Suprapubic skin (tissue), 4 donors: Measurements from ENCODE around the gene IQSEC1. TPM values are rescaled to one million over a fixed set of nuclear protein-coding genes. Genes with fewer than 3 reads are reported as not detected.

Source experiments
- DNase-seq, 2 donors: peaks; one replicate each; pipeline ENCODE4 v3.0.0-alpha.2; 2019; ENCODE audit warnings: low spot score in 2 of 2
- H3K27ac ChIP-seq: fragments of 200-600 bp; sonication (generic); one replicate; pipeline ENCODE4 v1.5.1; 2019
- H3K27me3 ChIP-seq: fragments of 200-600 bp; sonication (generic); one replicate; pipeline ENCODE4 v1.5.1; 2019
- H3K36me3 ChIP-seq: fragments of 200-600 bp; sonication (generic); one replicate; pipeline ENCODE4 v1.5.1; 2019
- H3K4me1 ChIP-seq: fragments of 200-600 bp; sonication (generic); one replicate; pipeline ENCODE4 v1.5.1; 2019
- H3K4me3 ChIP-seq: fragments of 200-600 bp; sonication (generic); one replicate; pipeline ENCODE4 v1.5.1; 2019; ENCODE audit warnings: mild to moderate bottlenecking
- H3K9me3 ChIP-seq: fragments of 200-600 bp; sonication (generic); one replicate; pipeline ENCODE4 v1.5.1; 2019
- EP300 ChIP-seq: sonication (generic); formaldehyde crosslinking; IDR thresholded peaks from one replicate; pipeline ENCODE4 v1.6.1; 2017; ENCODE audit warnings: antibody characterized with exemption
- POLR2A ChIP-seq, 2 donors: fragments of 450-650 bp; IDR thresholded peaks; one replicate each; pipeline ENCODE4 v1.6.1; 2017; ENCODE audit warnings: antibody characterized with exemption in 2 of 2, mild to moderate bottlenecking in 2 of 2, moderate library complexity in 2 of 2
- POLR2AphosphoS5 ChIP-seq, 3 donors: sonication (generic); formaldehyde crosslinking; IDR thresholded peaks; one replicate each; pipeline ENCODE4 v1.6.1; 2017; ENCODE audit warnings: antibody characterized with exemption in 3 of 3
- WGBS: methylation state at CpG from one replicate; pipeline ENCODE4 v1.1.5; 2018; 5-methylcytosine and 5-hydroxymethylcytosine counted together
- total RNA-seq, 4 donors: library from RNA; depleted of rRNA; stranded (reverse); fragments of >200 nt; gene quantifications; one replicate each; pipeline ENCODE4 v1.1.0, GENCODE V29; 2016
- TF ChIP-seq, protein P1 (sequence below), 2 donors: fragments of 200-600 bp in 1 of 2; fragments of 450-650 bp in 1 of 2; sonication (generic) in 1 of 2; IDR thresholded peaks; one replicate each; pipeline ENCODE4 v1.5.1; 2016 to 2019; ENCODE audit warnings: antibody characterized with exemption in 2 of 2, mild to moderate bottlenecking in 1 of 2, moderate library complexity in 1 of 2

Gene IQSEC1
- total RNA-seq, 4 donors from 2014 or later = 26.7 to 52.4 (median 35.5) TPM

- no peaks in the 10 kb centered on the region for H3K36me3 ChIP-seq
- H3K27me3 ChIP-seq = no peaks in the 10 kb centered on the region
- no peaks in the 10 kb centered on the region for H3K9me3 ChIP-seq
- no peaks in the 10 kb centered on the region for H3K4me1 ChIP-seq
- H3K27ac ChIP-seq = no peak overlapping the region
- DNase-seq = no peak
- H3K4me3 ChIP-seq = no peak overlapping the region
- TF ChIP-seq, protein P1, sequence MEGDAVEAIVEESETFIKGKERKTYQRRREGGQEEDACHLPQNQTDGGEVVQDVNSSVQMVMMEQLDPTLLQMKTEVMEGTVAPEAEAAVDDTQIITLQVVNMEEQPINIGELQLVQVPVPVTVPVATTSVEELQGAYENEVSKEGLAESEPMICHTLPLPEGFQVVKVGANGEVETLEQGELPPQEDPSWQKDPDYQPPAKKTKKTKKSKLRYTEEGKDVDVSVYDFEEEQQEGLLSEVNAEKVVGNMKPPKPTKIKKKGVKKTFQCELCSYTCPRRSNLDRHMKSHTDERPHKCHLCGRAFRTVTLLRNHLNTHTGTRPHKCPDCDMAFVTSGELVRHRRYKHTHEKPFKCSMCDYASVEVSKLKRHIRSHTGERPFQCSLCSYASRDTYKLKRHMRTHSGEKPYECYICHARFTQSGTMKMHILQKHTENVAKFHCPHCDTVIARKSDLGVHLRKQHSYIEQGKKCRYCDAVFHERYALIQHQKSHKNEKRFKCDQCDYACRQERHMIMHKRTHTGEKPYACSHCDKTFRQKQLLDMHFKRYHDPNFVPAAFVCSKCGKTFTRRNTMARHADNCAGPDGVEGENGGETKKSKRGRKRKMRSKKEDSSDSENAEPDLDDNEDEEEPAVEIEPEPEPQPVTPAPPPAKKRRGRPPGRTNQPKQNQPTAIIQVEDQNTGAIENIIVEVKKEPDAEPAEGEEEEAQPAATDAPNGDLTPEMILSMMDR (IDR thresholded peaks at IDR 0.05) = no peak
- TF ChIP-seq EP300 = no peak
- 75% methylated on average over 2 of the region's 5 CpGs for WGBS
Observed at GRCh38 chr3:13034861-13035260, 38.4 kb downstream of the IQSEC1 start.

DNA sequence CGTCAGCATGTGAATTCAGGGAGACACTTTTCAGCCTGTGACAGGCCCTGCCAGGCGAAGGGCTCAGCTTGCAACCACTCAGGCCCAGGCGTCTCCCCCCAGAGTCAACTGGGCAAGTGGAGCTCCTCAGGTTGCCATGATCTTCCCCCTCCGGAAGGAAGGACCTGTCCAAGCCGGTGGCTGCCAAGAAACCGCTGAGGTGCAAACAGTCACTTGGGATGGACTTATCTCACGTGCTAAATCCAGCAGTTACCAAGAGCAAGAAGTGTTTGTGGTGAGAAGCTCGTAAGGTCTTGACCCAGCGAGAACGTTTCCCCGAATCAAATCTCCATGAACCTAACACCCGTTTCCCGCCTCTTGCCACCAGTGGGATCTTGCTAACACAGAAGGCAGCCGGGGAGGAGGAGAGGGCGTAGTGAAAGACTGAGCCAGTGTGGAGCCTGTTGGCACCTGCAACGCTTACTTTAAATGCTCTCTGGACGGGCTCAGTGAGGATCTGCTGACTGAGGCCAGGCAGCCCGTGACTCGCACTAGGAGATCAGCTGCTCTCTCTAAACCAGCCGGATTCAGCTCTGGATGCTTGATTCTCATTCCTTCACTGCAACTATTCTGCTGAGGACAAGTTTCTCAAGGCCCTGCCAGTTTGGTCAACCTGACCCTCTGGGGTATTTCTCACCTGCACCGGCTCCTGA lies 39.0 kb downstream of the IQSEC1 start:
- Histone ChIP-seq H3K36me3 (no peaks in the 10 kb centered on the region), H3K9me3 (no peaks in the 10 kb centered on the region), H3K4me1 (no peaks in the 10 kb centered on the region), H3K4me3 (no peak overlapping the region), H3K27ac (no peak overlapping the region), H3K27me3 (no peaks in the 10 kb centered on the region)
- no peak for TF ChIP-seq POLR2AphosphoS5 (IDR thresholded peaks at IDR 0.05)
- TF ChIP-seq, protein P1 (IDR thresholded peaks at IDR 0.05) = no peak
- no peak for TF ChIP-seq EP300
- TF ChIP-seq POLR2A (IDR thresholded peaks at IDR 0.05) = no peak
- DNase-seq = no peak
- 83% methylated on average over 21 of the region's 21 CpGs for WGBS

GRCh38 chr3:13032206-13032605 lies 41.0 kb downstream of the IQSEC1 start:
- DNase-seq = no peak
- no peaks in the 10 kb centered on the region for H3K27me3 ChIP-seq
- H3K27ac ChIP-seq = no peak overlapping the region
- H3K4me1 ChIP-seq = no peaks in the 10 kb centered on the region
- 95% methylated on average over 13 of the region's 13 CpGs for WGBS
- H3K4me3 ChIP-seq = no peak overlapping the region
- H3K9me3 ChIP-seq = no peaks in the 10 kb centered on the region
- TF ChIP-seq EP300 = no peak
- no peak for TF ChIP-seq POLR2A (IDR thresholded peaks at IDR 0.05)
- TF ChIP-seq, protein P1 (IDR thresholded peaks at IDR 0.05) = no peak
- TF ChIP-seq POLR2AphosphoS5 (IDR thresholded peaks at IDR 0.05) = no peak
- H3K36me3 ChIP-seq = no peaks in the 10 kb centered on the region

- TF ChIP-seq POLR2A (IDR thresholded peaks at IDR 0.05) (no peak), EP300 (no peak), POLR2AphosphoS5 (IDR thresholded peaks at IDR 0.05) (no peak)
- TF ChIP-seq, protein P1 (IDR thresholded peaks at IDR 0.05) = no peak
- H3K27ac ChIP-seq = no peak overlapping the region
- H3K36me3 ChIP-seq = no peaks in the 10 kb centered on the region
- H3K9me3 ChIP-seq = no peaks in the 10 kb centered on the region
- H3K4me1 ChIP-seq = no peaks in the 10 kb centered on the region
- DNase-seq = no peak
- 87% methylated on average over 7 of the region's 7 CpGs for WGBS
- H3K4me3 ChIP-seq = no peak overlapping the region
- H3K27me3 ChIP-seq = no peaks in the 10 kb centered on the region
Observed at GRCh38 chr3:13031621-13032020, 41.6 kb downstream of the IQSEC1 start.

GRCh38 chr3:13030684-13031083 lies 42.5 kb downstream of the IQSEC1 start:
- no peak overlapping the region for H3K27ac ChIP-seq

More at GRCh38 chr3:13030684-13031083, 42.5 kb downstream of the IQSEC1 start:
- Histone ChIP-seq H3K36me3 (no peaks in the 10 kb centered on the region), H3K27me3 (no peaks in the 10 kb centered on the region), H3K9me3 (no peaks in the 10 kb centered on the region), H3K4me1 (no peaks in the 10 kb centered on the region), H3K4me3 (no peak overlapping the region)
- TF ChIP-seq POLR2A (IDR thresholded peaks at IDR 0.05) (no peak), POLR2AphosphoS5 (IDR thresholded peaks at IDR 0.05) (no peak), EP300 (no peak)
- TF ChIP-seq, protein P1 (IDR thresholded peaks at IDR 0.05) = no peak
- 90% methylated on average over 9 of the region's 9 CpGs for WGBS
- no peak for DNase-seq
